K562 (cell line): Measurements from ENCODE around the gene WTAP. TPM values are rescaled to one million over a fixed set of nuclear protein-coding genes. Genes with fewer than 3 reads are reported as not detected.

Source experiments
- ATAC-seq: fragments of 200-7000 bp; cut with Tn5 transposase; 3 replicates; pipeline ENCODE4 v1.9.1; 2020; ENCODE audit warnings: moderate library complexity
- BruUV-seq: library from RNA; stranded (reverse); fragments of 400-500 nt; replicated peaks from 2 replicates; lab custom pipeline; 2021; lab: Mats Ljungman, UMichigan
- CTCF ChIA-PET: fragments of 300-600 bp; formaldehyde crosslinking; extraction: SDS; loops from one replicate; lab custom pipeline; 2021; ENCODE audit warnings: low intra/inter-chr PET ratio; lab: Yijun Ruan, JAX
- POLR2A ChIA-PET: fragments of 300-600, 350-650 bp; sonication (Branson Sonifier 250); formaldehyde crosslinking; extraction: SDS; loops from one replicate; lab custom pipeline; 2021; ENCODE audit warnings: antibody characterized with exemption, inconsistent platforms; lab: Yijun Ruan, JAX
- DNase-seq, 4 experiments: peaks; one replicate each; pipeline versions ENCODE4 v3.0.0 to v3.0.0-alpha.2; 2011 to 2018; ENCODE audit warnings: low spot score in 3 of 4, mixed read lengths in 3 of 4; ENCODE audit errors: extremely low read depth in 1 of 4
- FAIRE-seq: peaks from 2 replicates; lab custom pipeline; 2011; peaks lifted over from hg19 to GRCh38; lab: Jason Lieb, UNC
- H2AFZ ChIP-seq: 2 replicates; pipeline ENCODE4 v1.6.0; 2011; ENCODE audit warnings: low read depth, low read length, control low read depth, inconsistent platforms
- H3K27ac ChIP-seq: fragments of 200-600 bp; 3 replicates; pipeline ENCODE4 v1.8.0; 2011; ENCODE audit warnings: low read depth, mild to moderate bottlenecking, control low read depth, inconsistent platforms, low read length, moderate library complexity, mixed read lengths; ENCODE audit errors: extremely low read depth
- H3K27me3 ChIP-seq, 2 experiments: fragments of 300-600 bp in 1 of 2; 2 replicates in 1 of 2; 3 replicates in 1 of 2; pipeline versions ENCODE4 v1.6.0 to v1.8.0; 2011; ENCODE audit warnings: inconsistent platforms in 2 of 2, low read length in 2 of 2, mild to moderate bottlenecking in 1 of 2, mixed read lengths in 1 of 2, moderate library complexity in 1 of 2; ENCODE audit not compliant: control insufficient read depth in 2 of 2, insufficient read depth in 2 of 2
- H3K36me3 ChIP-seq: fragments of 300-600 bp; 3 replicates; pipeline ENCODE4 v1.8.0; 2011; ENCODE audit warnings: mild to moderate bottlenecking, low read length, inconsistent platforms; ENCODE audit not compliant: control insufficient read depth, insufficient read depth
- H3K4me1 ChIP-seq, 2 experiments: fragments of 200-600 bp in 1 of 2; replicated peaks in 1 of 2; 2 replicates in 1 of 2; 3 replicates in 1 of 2; pipeline versions ENCODE4 v1.5.1 to v1.8.0; 2011; ENCODE audit warnings: inconsistent platforms in 2 of 2, low read length in 2 of 2, mild to moderate bottlenecking in 1 of 2, mixed read lengths in 1 of 2, moderate library complexity in 1 of 2; ENCODE audit not compliant: control insufficient read depth in 2 of 2, insufficient read depth in 2 of 2
- H3K4me2 ChIP-seq: 2 replicates; pipeline ENCODE4 v1.6.1; 2011; ENCODE audit warnings: low read length, control low read depth, inconsistent platforms, mixed read lengths; ENCODE audit not compliant: insufficient read depth
- H3K4me3 ChIP-seq: fragments of 200-600 bp; sonication (generic), shearing (Covaris generic); 2 replicates; pipeline ENCODE4 v1.5.1; 2016; ENCODE audit warnings: control low read depth, inconsistent platforms
- H3K79me2 ChIP-seq: fragments of 200-600 bp; 3 replicates; pipeline ENCODE4 v1.8.0; 2011; ENCODE audit warnings: low read length, inconsistent platforms; ENCODE audit not compliant: control insufficient read depth, insufficient read depth
- H3K9ac ChIP-seq, 2 experiments: 2 replicates each; pipeline versions ENCODE4 v1.6.0 to v1.6.1; 2011; ENCODE audit warnings: low read depth in 2 of 2, low read length in 2 of 2, control low read depth in 1 of 2, inconsistent platforms in 1 of 2, mild to moderate bottlenecking in 1 of 2, mixed read lengths in 1 of 2; ENCODE audit not compliant: insufficient read depth in 1 of 2
- H3K9me1 ChIP-seq: one replicate; pipeline ENCODE4 v1.6.0; 2011; ENCODE audit warnings: inconsistent platforms, mild to moderate bottlenecking, low read length, moderate library complexity; ENCODE audit not compliant: control insufficient read depth, insufficient read depth
- H3K9me3 ChIP-seq: replicated peaks from 2 replicates; pipeline ENCODE4 v1.5.1; 2011; ENCODE audit warnings: low read depth, low read length, inconsistent platforms; ENCODE audit not compliant: control insufficient read depth, insufficient read depth
- H4K20me1 ChIP-seq: replicated peaks from 2 replicates; pipeline ENCODE4 v1.6.1; 2011; ENCODE audit warnings: low read length, inconsistent platforms, mixed read lengths; ENCODE audit not compliant: control insufficient read depth, insufficient read depth
- GATA2 ChIP-seq: sonication (generic); formaldehyde crosslinking; IDR thresholded peaks from 2 replicates; pipeline ENCODE4 v1.4.0; 2020; ENCODE audit warnings: mild to moderate bottlenecking, missing genetic modification reagents
- MED1 ChIP-seq: sonication (generic); formaldehyde crosslinking; IDR thresholded peaks from 2 replicates; pipeline ENCODE4 v1.8.1; 2023; ENCODE audit warnings: missing genetic modification reagents, borderline replicate concordance
- MYBL2 ChIP-seq, 2 experiments: fragments of 450-650 bp in 1 of 2; sonication (generic) in 1 of 2; formaldehyde crosslinking in 1 of 2; IDR thresholded peaks; 2 replicates each; pipeline versions ENCODE4 v1.6.1 to v1.8.1; 2017 to 2022; ENCODE audit warnings: borderline replicate concordance in 1 of 2, inconsistent platforms in 1 of 2, low read depth in 1 of 2, mild to moderate bottlenecking in 1 of 2, missing genetic modification reagents in 1 of 2, moderate library complexity in 1 of 2
- MYC ChIP-seq, 2 experiments: fragments of 250-450 bp in 1 of 2; sonication (Bioruptor Pico) in 1 of 2; IDR thresholded peaks; 2 replicates each; pipeline versions ENCODE4 v1.5.1 to v1.6.1; 2012 to 2021; ENCODE audit warnings: low read depth in 2 of 2, borderline replicate concordance in 1 of 2, improper control_type of control experiment in 1 of 2, low read length in 1 of 2, mild to moderate bottlenecking in 1 of 2, moderate library complexity in 1 of 2
- NCOR1 ChIP-seq: fragments of 450-650 bp; IDR thresholded peaks from 2 replicates; pipeline ENCODE4 v1.6.1; 2016; ENCODE audit warnings: mild to moderate bottlenecking, moderate library complexity
- NRF1 ChIP-seq, 2 experiments: fragments of 450-650 bp; IDR thresholded peaks in 1 of 2; conservative IDR thresholded peaks in 1 of 2; 2 replicates each; pipeline ENCODE4 v1.6.1; 2014; ENCODE audit warnings: mild to moderate bottlenecking in 2 of 2
- SMAD3 ChIP-seq: fragments of 450-650 bp; formaldehyde crosslinking; conservative IDR thresholded peaks from 2 replicates; pipeline ENCODE4 v1.4.0; 2020; ENCODE audit warnings: mild to moderate bottlenecking
- ZNF445 ChIP-seq: fragments of 250-450 bp; sonication (Bioruptor Pico); IDR thresholded peaks from 2 replicates; pipeline ENCODE4 v1.4.0; 2020; ENCODE audit warnings: low read depth, mild to moderate bottlenecking, moderate library complexity
- ZNF586 ChIP-seq: fragments of 450-650 bp; formaldehyde crosslinking; conservative IDR thresholded peaks from 2 replicates; pipeline ENCODE4 v1.4.0; 2020; ENCODE audit warnings: mild to moderate bottlenecking, moderate library complexity
- in situ Hi-C: fragments of 300-500 bp; cut with MboI; formaldehyde crosslinking; loops from 4 replicates; pipeline ENCODE4 v1.15.0; 2018; ENCODE audit warnings: inconsistent platforms, mixed read lengths
- intact Hi-C: fragments of 100-400 bp; cut with micrococcal nuclease; formaldehyde crosslinking; loops from 2 replicates; pipeline ENCODE4 v1.14.2; 2022
- polyA plus RNA-seq, 8 experiments: library from polyadenylated mRNA; depleted of rRNA in 4 of 8; stranded (reverse) in 5 of 8; unstranded in 3 of 8; fragments of >200 nt; fragmentation: Nextera tagmentation in 2 of 8; fragmentation: Illumina TruSeq in 1 of 8; extraction: Ambion mirVana in 2 of 8; extraction: Trizol in 1 of 8; gene quantifications; 2 replicates each; pipeline versions ENCODE4 v1.2.1 to v1.2.3, GENCODE V29; 2011 to 2014; ENCODE audit warnings: inconsistent platforms in 1 of 8, missing spikeins in 1 of 8
- total RNA-seq, 7 experiments: library from RNA; depleted of rRNA in 6 of 7; stranded (reverse); fragments of >200 nt in 6 of 7; fragmentation: Illumina TruSeq in 2 of 7; extraction: Trizol in 2 of 7; gene quantifications; 2 replicates each; pipeline versions ENCODE4 v1.2.1 to v1.2.3, GENCODE V29; 2011 to 2021; ENCODE audit warnings: low replicate concordance in 1 of 7
- TF ChIP-seq, protein P1 (sequence below): fragments of 250-450 bp; sonication (Bioruptor Pico); IDR thresholded peaks from 2 replicates; pipeline ENCODE4 v1.4.0; 2020; ENCODE audit warnings: mild to moderate bottlenecking, moderate library complexity
- TF ChIP-seq, protein P2 (sequence below): fragments of 250-450 bp; sonication (Bioruptor Pico); IDR thresholded peaks from 2 replicates; pipeline ENCODE4 v1.5.1; 2021; ENCODE audit warnings: mild to moderate bottlenecking
- TF ChIP-seq, protein P3 (sequence below), 2 experiments: fragments of 450-650 bp; IDR thresholded peaks; 2 replicates each; pipeline ENCODE4 v1.6.1; 2018; ENCODE audit warnings: mild to moderate bottlenecking in 2 of 2, low read depth in 1 of 2; ENCODE audit not compliant: partially characterized antibody in 2 of 2

WTAP gene
- total and polyA plus RNA-seq, 9 of the 15 experiments (the other 6 are each of a cell fraction or from before 2014, with no cell fraction given), result 52.4 to 156 (median 110) TPM

DNA sequence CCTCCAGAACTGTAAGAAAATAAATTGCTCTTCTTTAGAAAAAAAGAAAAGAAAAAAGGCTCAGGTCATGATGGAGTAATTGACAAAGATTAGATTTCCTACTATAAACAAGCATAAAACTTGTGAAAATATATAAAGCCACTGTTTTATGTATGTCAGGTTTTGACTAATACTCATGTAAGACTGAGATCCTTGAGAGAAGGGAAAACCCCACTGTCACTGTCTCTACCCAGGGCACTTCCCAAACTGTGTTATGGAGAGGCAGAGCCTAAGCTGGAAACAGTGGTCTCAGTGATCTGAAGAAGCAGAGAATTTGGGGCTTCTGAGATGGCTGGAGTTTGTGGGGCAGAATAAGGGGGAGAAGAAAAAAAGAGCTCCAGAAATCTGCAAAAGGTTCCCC, 42.2 kb downstream of the WTAP start:
- CTCF ChIA-PET, result no interaction called here
- TF ChIP-seq SMAD3 (CRISPR knock-in tag) (no peak), GATA2 (CRISPR knock-in tag) (no peak), MYBL2 (IDR thresholded peaks at IDR 0.05; ENCODE audit: low read depth) (no peak), MYBL2 (CRISPR knock-in tag; IDR thresholded peaks at IDR 0.05; ENCODE audit: borderline replicate concordance) (no peak), ZNF586 (CRISPR knock-in tag) (no peak), ZNF445 (no peak), MED1 (CRISPR knock-in tag) (no peak), MYC (IDR thresholded peaks at IDR 0.05; ENCODE audit: low read depth, low read length) (no peak), MYC (CRISPR knock-in tag; IDR thresholded peaks at IDR 0.05; ENCODE audit: borderline replicate concordance, low read depth) (no peak), NCOR1 (no peak), NRF1 (conservative IDR thresholded peaks at IDR 0.05 in 1 of 2, IDR thresholded peaks at IDR 0.05 in 1 of 2) (no peak)
- TF ChIP-seq, protein P1, sequence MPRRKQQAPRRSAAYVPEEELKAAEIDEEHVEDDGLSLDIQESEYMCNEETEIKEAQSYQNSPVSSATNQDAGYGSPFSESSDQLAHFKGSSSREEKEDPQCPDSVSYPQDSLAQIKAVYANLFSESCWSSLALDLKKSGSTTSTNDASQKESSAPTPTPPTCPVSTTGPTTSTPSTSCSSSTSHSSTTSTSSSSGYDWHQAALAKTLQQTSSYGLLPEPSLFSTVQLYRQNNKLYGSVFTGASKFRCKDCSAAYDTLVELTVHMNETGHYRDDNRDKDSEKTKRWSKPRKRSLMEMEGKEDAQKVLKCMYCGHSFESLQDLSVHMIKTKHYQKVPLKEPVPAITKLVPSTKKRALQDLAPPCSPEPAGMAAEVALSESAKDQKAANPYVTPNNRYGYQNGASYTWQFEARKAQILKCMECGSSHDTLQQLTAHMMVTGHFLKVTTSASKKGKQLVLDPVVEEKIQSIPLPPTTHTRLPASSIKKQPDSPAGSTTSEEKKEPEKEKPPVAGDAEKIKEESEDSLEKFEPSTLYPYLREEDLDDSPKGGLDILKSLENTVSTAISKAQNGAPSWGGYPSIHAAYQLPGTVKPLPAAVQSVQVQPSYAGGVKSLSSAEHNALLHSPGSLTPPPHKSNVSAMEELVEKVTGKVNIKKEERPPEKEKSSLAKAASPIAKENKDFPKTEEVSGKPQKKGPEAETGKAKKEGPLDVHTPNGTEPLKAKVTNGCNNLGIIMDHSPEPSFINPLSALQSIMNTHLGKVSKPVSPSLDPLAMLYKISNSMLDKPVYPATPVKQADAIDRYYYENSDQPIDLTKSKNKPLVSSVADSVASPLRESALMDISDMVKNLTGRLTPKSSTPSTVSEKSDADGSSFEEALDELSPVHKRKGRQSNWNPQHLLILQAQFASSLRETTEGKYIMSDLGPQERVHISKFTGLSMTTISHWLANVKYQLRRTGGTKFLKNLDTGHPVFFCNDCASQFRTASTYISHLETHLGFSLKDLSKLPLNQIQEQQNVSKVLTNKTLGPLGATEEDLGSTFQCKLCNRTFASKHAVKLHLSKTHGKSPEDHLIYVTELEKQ (CRISPR knock-in tag), result no peak
- TF ChIP-seq, protein P2, sequence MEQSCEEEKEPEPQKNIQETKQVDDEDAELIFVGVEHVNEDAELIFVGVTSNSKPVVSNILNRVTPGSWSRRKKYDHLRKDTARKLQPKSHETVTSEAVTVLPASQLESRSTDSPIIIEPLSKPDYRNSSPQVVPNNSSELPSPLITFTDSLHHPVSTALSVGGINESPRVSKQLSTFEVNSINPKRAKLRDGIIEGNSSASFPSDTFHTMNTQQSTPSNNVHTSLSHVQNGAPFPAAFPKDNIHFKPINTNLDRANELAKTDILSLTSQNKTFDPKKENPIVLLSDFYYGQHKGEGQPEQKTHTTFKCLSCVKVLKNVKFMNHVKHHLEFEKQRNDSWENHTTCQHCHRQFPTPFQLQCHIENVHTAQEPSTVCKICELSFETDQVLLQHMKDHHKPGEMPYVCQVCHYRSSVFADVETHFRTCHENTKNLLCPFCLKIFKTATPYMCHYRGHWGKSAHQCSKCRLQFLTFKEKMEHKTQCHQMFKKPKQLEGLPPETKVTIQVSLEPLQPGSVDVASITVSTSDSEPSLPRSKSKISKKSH, result no peak
- TF ChIP-seq, protein P3, sequence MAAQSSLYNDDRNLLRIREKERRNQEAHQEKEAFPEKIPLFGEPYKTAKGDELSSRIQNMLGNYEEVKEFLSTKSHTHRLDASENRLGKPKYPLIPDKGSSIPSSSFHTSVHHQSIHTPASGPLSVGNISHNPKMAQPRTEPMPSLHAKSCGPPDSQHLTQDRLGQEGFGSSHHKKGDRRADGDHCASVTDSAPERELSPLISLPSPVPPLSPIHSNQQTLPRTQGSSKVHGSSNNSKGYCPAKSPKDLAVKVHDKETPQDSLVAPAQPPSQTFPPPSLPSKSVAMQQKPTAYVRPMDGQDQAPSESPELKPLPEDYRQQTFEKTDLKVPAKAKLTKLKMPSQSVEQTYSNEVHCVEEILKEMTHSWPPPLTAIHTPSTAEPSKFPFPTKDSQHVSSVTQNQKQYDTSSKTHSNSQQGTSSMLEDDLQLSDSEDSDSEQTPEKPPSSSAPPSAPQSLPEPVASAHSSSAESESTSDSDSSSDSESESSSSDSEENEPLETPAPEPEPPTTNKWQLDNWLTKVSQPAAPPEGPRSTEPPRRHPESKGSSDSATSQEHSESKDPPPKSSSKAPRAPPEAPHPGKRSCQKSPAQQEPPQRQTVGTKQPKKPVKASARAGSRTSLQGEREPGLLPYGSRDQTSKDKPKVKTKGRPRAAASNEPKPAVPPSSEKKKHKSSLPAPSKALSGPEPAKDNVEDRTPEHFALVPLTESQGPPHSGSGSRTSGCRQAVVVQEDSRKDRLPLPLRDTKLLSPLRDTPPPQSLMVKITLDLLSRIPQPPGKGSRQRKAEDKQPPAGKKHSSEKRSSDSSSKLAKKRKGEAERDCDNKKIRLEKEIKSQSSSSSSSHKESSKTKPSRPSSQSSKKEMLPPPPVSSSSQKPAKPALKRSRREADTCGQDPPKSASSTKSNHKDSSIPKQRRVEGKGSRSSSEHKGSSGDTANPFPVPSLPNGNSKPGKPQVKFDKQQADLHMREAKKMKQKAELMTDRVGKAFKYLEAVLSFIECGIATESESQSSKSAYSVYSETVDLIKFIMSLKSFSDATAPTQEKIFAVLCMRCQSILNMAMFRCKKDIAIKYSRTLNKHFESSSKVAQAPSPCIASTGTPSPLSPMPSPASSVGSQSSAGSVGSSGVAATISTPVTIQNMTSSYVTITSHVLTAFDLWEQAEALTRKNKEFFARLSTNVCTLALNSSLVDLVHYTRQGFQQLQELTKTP (IDR thresholded peaks at IDR 0.05; ENCODE audit: low read depth in 1 of 2, partially characterized antibody in 2 of 2), result no peak

More for the DNA sequence above, 42.2 kb downstream of the WTAP start:
- Histone ChIP-seq H3K9ac (no peak overlapping the region), H3K4me3 (no peak overlapping the region), H3K4me1 (no peaks in the 10 kb centered on the region), H3K9me1 (no peaks in the 10 kb centered on the region), H4K20me1 (no peaks in the 10 kb centered on the region), H3K27ac (no peak overlapping the region), H3K27me3 (no peaks in the 10 kb centered on the region), H2AFZ (no peak overlapping the region), H3K79me2 (peaks cover 3% of the 10 kb centered on the region; the same call in 1 of the 3 replicates), H3K36me3 (peaks cover 94% of the 10 kb centered on the region), H3K4me2 (no peak overlapping the region), H3K9me3 (no peaks in the 10 kb centered on the region)
- no peak for FAIRE-seq
- in situ Hi-C loops, result no loop called here
- DNase-seq, result no peak
- POLR2A ChIA-PET, result interaction anchor here (0.5 to 2.2 kb wide), 7 partner anchors 8 to 1718 kb away, joined by 3 to 11 read pairs (median 4); partner anchors contain the start of genes ACAT2, MRPL18 and TCP1
- BruUV-seq, result no TSS peak
- intact Hi-C loops, result no loop called here
- ATAC-seq, result no peak
